GM19324 (cell line): ENCODE measurements around the gene TET3.
A peak's percentile ranks its signal among the peaks of the same experiment; 100 is the strongest.

Experiments
- ATAC-seq: cut with Tn5 transposase; IDR thresholded peaks from one replicate; pipeline ENCODE4 v1.9.1; 2021; ENCODE audit warnings: mild to moderate bottlenecking, moderate library complexity; ENCODE audit not compliant: unreplicated experiment, low FRiP score

TET3 gene

GRCh38 chr2:73963385-73964120 is 21.2 kb upstream of the TET3 start:
- no peak for ATAC-seq

- no peak for ATAC-seq
Measured at GRCh38 chr2:73964223-73964622, 20.5 kb upstream of the TET3 start.

- ATAC-seq = no peak
Measured at GRCh38 chr2:73965053-73965452, 19.7 kb upstream of the TET3 start.

GRCh38 chr2:73968357-73968937 is 16.3 kb upstream of the TET3 start:
- ATAC-seq = no peak

GRCh38 chr2:73969356-73969755 is 15.4 kb upstream of the TET3 start:
- no peak for ATAC-seq

- ATAC-seq = peak; percentile 1
Measured at GRCh38 chr2:73970141-73970803, 14.4 kb upstream of the TET3 start.

GRCh38 chr2:73970850-73971471 is 13.7 kb upstream of the TET3 start:
- ATAC-seq = peak; percentile 72

- no peak for ATAC-seq
Measured at GRCh38 chr2:73971722-73972121, 13.0 kb upstream of the TET3 start.

GRCh38 chr2:73972846-73973245 is 11.9 kb upstream of the TET3 start:
- ATAC-seq = no peak

GRCh38 chr2:73975731-73976130 is 9.0 kb upstream of the TET3 start:
- ATAC-seq = no peak

GRCh38 chr2:73976803-73977202 is 7.9 kb upstream of the TET3 start:
- ATAC-seq = no peak

- no peak for ATAC-seq
Measured at GRCh38 chr2:73977466-73977865, 7.2 kb upstream of the TET3 start.

GRCh38 chr2:73979021-73979420 is 5.7 kb upstream of the TET3 start:
- ATAC-seq = no peak

GRCh38 chr2:73979686-73980085 is 5.0 kb upstream of the TET3 start:
- ATAC-seq = no peak

GRCh38 chr2:73980566-73980965 is 4.1 kb upstream of the TET3 start:
- no peak for ATAC-seq

GRCh38 chr2:73981081-73982001 is 3.4 kb upstream of the TET3 start:
- no peak for ATAC-seq

- no peak for ATAC-seq
Measured at GRCh38 chr2:73982140-73982617, 2.5 kb upstream of the TET3 start.

GRCh38 chr2:73983322-73984202 is 1.1 kb upstream of the TET3 start:
- no peak for ATAC-seq

GRCh38 chr2:73984922-73985307 is 205 bp downstream of the TET3 start:
- peak; percentile 19 for ATAC-seq
